GM23338 (cell line): ENCODE data around the gene PTPRN2. TPM values are rescaled to one million over a fixed set of nuclear protein-coding genes. Genes with fewer than 3 reads are reported as not detected.

Experiments used
- ATAC-seq: fragments of 200-7000 bp; cut with Tn5 transposase; 3 replicates; pipeline ENCODE4 v1.9.1; 2020
- DNase-seq: peaks from one replicate; pipeline ENCODE4 v3.0.0-alpha.2; 2015; ENCODE audit warnings: low spot score
- H2AFZ ChIP-seq: fragments of 200-600 bp; sonication (generic); 2 replicates; pipeline ENCODE4 v1.8.0; 2016; ENCODE audit warnings: antibody characterized with exemption, mild to moderate bottlenecking, moderate library complexity
- H3F3A ChIP-seq: fragments of 200-600 bp; sonication (generic); replicated peaks from 2 replicates; pipeline ENCODE4 v1.8.0; 2017; ENCODE audit warnings: antibody characterized with exemption, mixed run types, low read depth
- H3K27ac ChIP-seq: fragments of 200-600 bp; sonication (generic); 2 replicates; pipeline ENCODE4 v1.6.1; 2016; ENCODE audit warnings: low read depth
- H3K27me3 ChIP-seq: fragments of 200-600 bp; sonication (generic); 2 replicates; pipeline ENCODE4 v1.8.0; 2016; ENCODE audit warnings: mild to moderate bottlenecking, mixed run types, moderate library complexity; ENCODE audit not compliant: insufficient read depth
- H3K36me3 ChIP-seq: fragments of 200-600 bp; sonication (generic); 2 replicates; pipeline ENCODE4 v1.8.0; 2016; ENCODE audit warnings: mild to moderate bottlenecking; ENCODE audit not compliant: insufficient read depth
- H3K4me1 ChIP-seq: fragments of 200-600 bp; sonication (generic); 2 replicates; pipeline ENCODE4 v1.8.0; 2016; ENCODE audit warnings: mild to moderate bottlenecking, moderate library complexity; ENCODE audit not compliant: insufficient read depth
- H3K4me2 ChIP-seq: fragments of 200-600 bp; sonication (generic); 2 replicates; pipeline ENCODE4 v1.7.1; 2017; ENCODE audit warnings: mixed run types
- H3K4me3 ChIP-seq: fragments of 200-600 bp; sonication (generic); 2 replicates; pipeline ENCODE4 v1.6.1; 2016; ENCODE audit warnings: mixed run types
- H3K79me2 ChIP-seq: fragments of 200-600 bp; sonication (generic); replicated peaks from 2 replicates; pipeline ENCODE4 v1.8.0; 2017; ENCODE audit warnings: mild to moderate bottlenecking; ENCODE audit not compliant: insufficient read depth
- H3K9me2 ChIP-seq: fragments of 200-600 bp; sonication (generic); 2 replicates; pipeline ENCODE4 v1.8.0; 2017; ENCODE audit not compliant: insufficient read depth
- H4K20me1 ChIP-seq: fragments of 200-600 bp; sonication (generic); replicated peaks from 2 replicates; pipeline ENCODE4 v1.8.0; 2017; ENCODE audit warnings: mild to moderate bottlenecking; ENCODE audit not compliant: insufficient read depth
- H3K27ac Mint-ChIP-seq: 2 replicates; pipeline ENCODE4 v1.8.0; 2020; ENCODE audit warnings: inconsistent platforms, mild to moderate bottlenecking, moderate library complexity, mixed read lengths
- H3K27me3 Mint-ChIP-seq: 3 replicates; pipeline ENCODE4 v1.8.0; 2022; ENCODE audit warnings: low read depth, mild to moderate bottlenecking, moderate library complexity, mixed read lengths, inconsistent platforms; ENCODE audit not compliant: insufficient read depth, poor library complexity
- H3K36me3 Mint-ChIP-seq: 3 replicates; pipeline ENCODE4 v1.8.0; 2021; ENCODE audit warnings: low read depth, mild to moderate bottlenecking, inconsistent platforms, moderate library complexity, mixed read lengths
- H3K4me1 Mint-ChIP-seq: 3 replicates; pipeline ENCODE4 v1.8.0; 2020; ENCODE audit warnings: mild to moderate bottlenecking, inconsistent platforms, mixed read lengths
- H3K4me3 Mint-ChIP-seq: 3 replicates; pipeline ENCODE4 v1.8.0; 2021; ENCODE audit warnings: moderate library complexity, mild to moderate bottlenecking, inconsistent platforms, mixed read lengths
- H3K9me3 Mint-ChIP-seq: 3 replicates; pipeline ENCODE4 v1.8.0; 2020; ENCODE audit warnings: moderate library complexity, mild to moderate bottlenecking, inconsistent platforms, mixed read lengths
- ETS1 ChIP-seq: IDR thresholded peaks from 2 replicates; pipeline ENCODE4 v1.6.1; 2016; ENCODE audit warnings: antibody characterized with exemption
- EZH2 ChIP-seq: fragments of 200-600 bp; sonication (generic); IDR thresholded peaks from one replicate; pipeline ENCODE4 v1.8.0; 2017; ENCODE audit warnings: antibody characterized with exemption, mild to moderate bottlenecking, low read depth; ENCODE audit not compliant: unreplicated experiment
- JUNB ChIP-seq: IDR thresholded peaks from one replicate; pipeline ENCODE4 v1.6.1; 2016; ENCODE audit warnings: antibody characterized with exemption; ENCODE audit not compliant: unreplicated experiment
- NANOG ChIP-seq: IDR thresholded peaks from 2 replicates; pipeline ENCODE4 v1.6.1; 2016; ENCODE audit warnings: antibody characterized with exemption, borderline replicate concordance
- POLR2AphosphoS5 ChIP-seq: IDR thresholded peaks from 2 replicates; pipeline ENCODE4 v1.6.1; 2016; ENCODE audit warnings: antibody characterized with exemption, low read depth
- STAT1 ChIP-seq: IDR thresholded peaks from one replicate; pipeline ENCODE4 v1.6.1; 2016; ENCODE audit warnings: antibody characterized with exemption; ENCODE audit not compliant: unreplicated experiment
- ZNF114 ChIP-seq: fragments of 250-450 bp; sonication (Bioruptor Pico); IDR thresholded peaks from 2 replicates; pipeline ENCODE4 v1.5.0; 2020; ENCODE audit warnings: mild to moderate bottlenecking, moderate library complexity
- ZNF331 ChIP-seq: fragments of 250-450 bp; sonication (Bioruptor Pico); IDR thresholded peaks from 2 replicates; pipeline ENCODE4 v1.5.0; 2020; ENCODE audit warnings: low read depth, mild to moderate bottlenecking, moderate library complexity
- polyA plus RNA-seq: library from polyadenylated mRNA; unstranded; fragments of >200 nt; fragmentation: Nextera tagmentation; extraction: Ambion mirVana; gene quantifications from 2 replicates; pipeline ENCODE4 v1.2.1, GENCODE V29; 2016
- total RNA-seq: library from RNA; depleted of rRNA; stranded (reverse); fragments of >200 nt; shearing (Covaris generic); gene quantifications from 2 replicates; pipeline ENCODE4 v1.2.3, GENCODE V29; 2014
- TF ChIP-seq, protein P1 (sequence below), 2 experiments: fragments of 200-600 bp in 1 of 2; sonication (generic) in 1 of 2; conservative IDR thresholded peaks; 2 replicates each; pipeline versions ENCODE4 v1.5.1 to v1.6.1; 2016 to 2017; ENCODE audit warnings: antibody characterized with exemption in 2 of 2, low read depth in 2 of 2, mild to moderate bottlenecking in 2 of 2, moderate library complexity in 1 of 2

PTPRN2 gene
- total and polyA plus RNA-seq, 2 experiments from 2014 or later = 0.87 to 4.0 TPM

- no peak overlapping the region for H3K4me3 Mint-ChIP-seq
- Histone ChIP-seq H3K27me3 (no peaks in the 10 kb centered on the region), H2AFZ (no peak overlapping the region), H3F3A (no peaks in the 10 kb centered on the region), H4K20me1 (no peaks in the 10 kb centered on the region), H3K79me2 (no peaks in the 10 kb centered on the region), H3K9me2 (no peaks in the 10 kb centered on the region), H3K4me1 (no peaks in the 10 kb centered on the region), H3K36me3 (no peaks in the 10 kb centered on the region), H3K4me2 (no peak overlapping the region), H3K4me3 (no peak overlapping the region), H3K27ac (no peak overlapping the region)
- peaks cover 35% of the 10 kb centered on the region for H3K36me3 Mint-ChIP-seq
- peaks cover 2% of the 10 kb centered on the region for H3K27me3 Mint-ChIP-seq
- H3K27ac Mint-ChIP-seq = no peak overlapping the region
- TF ChIP-seq EZH2 = no peak
- no peak for TF ChIP-seq ZNF331
- no peak for TF ChIP-seq ZNF114
- TF ChIP-seq POLR2AphosphoS5 = no peak
- TF ChIP-seq, protein P1, sequence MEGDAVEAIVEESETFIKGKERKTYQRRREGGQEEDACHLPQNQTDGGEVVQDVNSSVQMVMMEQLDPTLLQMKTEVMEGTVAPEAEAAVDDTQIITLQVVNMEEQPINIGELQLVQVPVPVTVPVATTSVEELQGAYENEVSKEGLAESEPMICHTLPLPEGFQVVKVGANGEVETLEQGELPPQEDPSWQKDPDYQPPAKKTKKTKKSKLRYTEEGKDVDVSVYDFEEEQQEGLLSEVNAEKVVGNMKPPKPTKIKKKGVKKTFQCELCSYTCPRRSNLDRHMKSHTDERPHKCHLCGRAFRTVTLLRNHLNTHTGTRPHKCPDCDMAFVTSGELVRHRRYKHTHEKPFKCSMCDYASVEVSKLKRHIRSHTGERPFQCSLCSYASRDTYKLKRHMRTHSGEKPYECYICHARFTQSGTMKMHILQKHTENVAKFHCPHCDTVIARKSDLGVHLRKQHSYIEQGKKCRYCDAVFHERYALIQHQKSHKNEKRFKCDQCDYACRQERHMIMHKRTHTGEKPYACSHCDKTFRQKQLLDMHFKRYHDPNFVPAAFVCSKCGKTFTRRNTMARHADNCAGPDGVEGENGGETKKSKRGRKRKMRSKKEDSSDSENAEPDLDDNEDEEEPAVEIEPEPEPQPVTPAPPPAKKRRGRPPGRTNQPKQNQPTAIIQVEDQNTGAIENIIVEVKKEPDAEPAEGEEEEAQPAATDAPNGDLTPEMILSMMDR (conservative IDR thresholded peaks at IDR 0.05; ENCODE audit: low read depth in 2 of 2) = no peak
- no peak for TF ChIP-seq JUNB
- no peak for TF ChIP-seq ETS1
- TF ChIP-seq NANOG = no peak
- no peak for TF ChIP-seq STAT1
- ATAC-seq = no peak
- no peaks in the 10 kb centered on the region for H3K4me1 Mint-ChIP-seq
- no peak for DNase-seq
- peaks cover 98% of the 10 kb centered on the region for H3K9me3 Mint-ChIP-seq
Observed at GRCh38 chr7:157495594-157495993, 1092.0 kb downstream of the PTPRN2 start.

DNA sequence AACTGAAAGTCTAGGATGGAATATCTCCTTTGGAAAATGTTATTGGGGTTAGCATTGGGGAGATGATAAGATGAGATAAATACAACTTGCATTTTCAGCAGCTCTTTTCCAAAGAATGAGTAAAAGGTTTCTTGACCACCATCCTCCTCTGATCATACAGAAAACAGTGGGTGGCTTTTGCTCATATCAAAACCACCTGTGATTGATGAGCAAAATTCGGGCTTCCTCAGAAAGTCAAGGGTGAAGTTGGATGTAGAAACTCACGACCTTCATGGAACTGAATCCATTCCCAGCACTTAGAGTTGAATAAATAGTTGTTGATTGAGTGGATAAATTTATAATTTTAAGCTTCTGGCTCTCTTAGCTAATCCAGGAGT is 1092.5 kb downstream of the PTPRN2 start:
- Mint-ChIP-seq H3K27me3 (peaks cover 2% of the 10 kb centered on the region), H3K4me1 (no peaks in the 10 kb centered on the region), H3K9me3 (peaks cover 98% of the 10 kb centered on the region), H3K4me3 (no peak overlapping the region), H3K36me3 (peaks cover 35% of the 10 kb centered on the region), H3K27ac (no peak overlapping the region)
- H3K4me3 ChIP-seq = no peak overlapping the region
- H3K36me3 ChIP-seq = no peaks in the 10 kb centered on the region
- no peaks in the 10 kb centered on the region for H3K79me2 ChIP-seq
- no peak overlapping the region for H3K4me2 ChIP-seq
- no peak for TF ChIP-seq STAT1
- H2AFZ ChIP-seq = no peak overlapping the region
- H4K20me1 ChIP-seq = no peaks in the 10 kb centered on the region
- no peak overlapping the region for H3K27ac ChIP-seq
- H3F3A ChIP-seq = no peaks in the 10 kb centered on the region
- no peaks in the 10 kb centered on the region for H3K9me2 ChIP-seq
- DNase-seq (no peak), ATAC-seq (no peak)
- no peaks in the 10 kb centered on the region for H3K4me1 ChIP-seq
- H3K27me3 ChIP-seq = no peaks in the 10 kb centered on the region
